ENCODE measurements around the gene DENND5B.
"Not testable (repeated sequence)": the region's sequence is repeated elsewhere in the genome, so short reads cannot be mapped to it uniquely, and the experiment has no call there.

The DENND5B gene

GRCh38 chr12:31506515-31507306, 84.2 kb downstream of the DENND5B start:
- DNase-seq (ENCODE audit: low read depth) = no peak

GRCh38 chr12:31504625-31505222, 86.2 kb downstream of the DENND5B start:
- DNase-seq (ENCODE audit: low read depth) = no peak

GRCh38 chr12:31501014-31501413, 89.9 kb downstream of the DENND5B start:
- not testable (repeated sequence) for DNase-seq (ENCODE audit: low read depth)

- no peak for DNase-seq (ENCODE audit: low read depth)
Observed at GRCh38 chr12:31499567-31499966, 91.4 kb downstream of the DENND5B start.

- DNase-seq (ENCODE audit: low read depth) = no peak
Observed at GRCh38 chr12:31498424-31498823, 92.5 kb downstream of the DENND5B start.

- DNase-seq (ENCODE audit: low read depth) = no peak
Observed at GRCh38 chr12:31496257-31496656, 94.7 kb downstream of the DENND5B start.

- no peak for DNase-seq (ENCODE audit: low read depth)
Observed at GRCh38 chr12:31494455-31494854, 96.5 kb downstream of the DENND5B start.

GRCh38 chr12:31492599-31493196, 98.2 kb downstream of the DENND5B start:
- no peak for DNase-seq (ENCODE audit: low read depth)

- no peak for DNase-seq (ENCODE audit: low read depth)
Observed at GRCh38 chr12:31491841-31492598, 98.9 kb downstream of the DENND5B start.

- DNase-seq (ENCODE audit: low read depth) = no peak
Observed at GRCh38 chr12:31491241-31491794, 99.6 kb downstream of the DENND5B start.

- DNase-seq (ENCODE audit: low read depth) = no peak
Observed at GRCh38 chr12:31488737-31489338, 102.1 kb downstream of the DENND5B start.

GRCh38 chr12:31485571-31485970, 105.4 kb downstream of the DENND5B start:
- DNase-seq (ENCODE audit: low read depth) = no peak

- DNase-seq (ENCODE audit: low read depth) = no peak
Observed at GRCh38 chr12:31482816-31483215, 108.1 kb downstream of the DENND5B start.

GRCh38 chr12:31481415-31481814, 109.5 kb downstream of the DENND5B start:
- no peak for DNase-seq (ENCODE audit: low read depth)

GRCh38 chr12:31479516-31480210, 111.3 kb downstream of the DENND5B start:
- no peak for DNase-seq (ENCODE audit: low read depth)

- no peak for DNase-seq (ENCODE audit: low read depth)
Observed at GRCh38 chr12:31478898-31479297, 112.0 kb downstream of the DENND5B start.

- no peak for DNase-seq (ENCODE audit: low read depth)
Observed at GRCh38 chr12:31478425-31478824, 112.5 kb downstream of the DENND5B start.

GRCh38 chr12:31477687-31478086, 113.2 kb downstream of the DENND5B start:
- no peak for DNase-seq (ENCODE audit: low read depth)

GRCh38 chr12:31476437-31476836, 114.5 kb downstream of the DENND5B start:
- no peak for DNase-seq (ENCODE audit: low read depth)

- not testable (repeated sequence) for DNase-seq (ENCODE audit: low read depth)
Observed at GRCh38 chr12:31475610-31476009, 115.3 kb downstream of the DENND5B start.

- no peak for DNase-seq (ENCODE audit: low read depth)
Observed at GRCh38 chr12:31474751-31475150, 116.2 kb downstream of the DENND5B start.
